HepG2 (cell line): ENCODE measurements around the gene COASY. TPM values are rescaled to one million over a fixed set of nuclear protein-coding genes. Genes with fewer than 3 reads are reported as not detected.

Experiments used
- AGO1 ChIP-seq: fragments of 200-400 bp; formaldehyde crosslinking; IDR thresholded peaks from 2 replicates; pipeline ENCODE4 v1.6.1; 2017; ENCODE audit warnings: mild to moderate bottlenecking, low read depth, low read length, moderate library complexity; ENCODE audit not compliant: poor library complexity, severe bottlenecking
- FOXA1 ChIP-seq, 2 experiments: fragments of 450-650 bp in 1 of 2; sonication (generic) in 1 of 2; formaldehyde crosslinking in 1 of 2; IDR thresholded peaks; 2 replicates each; pipeline versions ENCODE4 v1.4.0 to v1.6.1; 2016 to 2020; ENCODE audit warnings: missing genetic modification reagents in 1 of 2
- HMG20B ChIP-seq: conservative IDR thresholded peaks from 2 replicates; pipeline ENCODE4 v1.6.1; 2016; ENCODE audit warnings: missing genetic modification reagents, missing compliant biosample characterization
- KLF11 ChIP-seq: IDR thresholded peaks from 2 replicates; pipeline ENCODE4 v1.6.1; 2016; ENCODE audit warnings: missing compliant biosample characterization
- POLR2A ChIP-seq, 2 experiments: IDR thresholded peaks; 2 replicates each; pipeline ENCODE4 v1.6.1; 2011; ENCODE audit warnings: low read depth in 2 of 2, low read length in 2 of 2, mild to moderate bottlenecking in 1 of 2, moderate library complexity in 1 of 2; ENCODE audit not compliant: insufficient read depth in 1 of 2
- PTBP1 ChIP-seq: fragments of 200-400 bp; formaldehyde crosslinking; IDR thresholded peaks from 2 replicates; pipeline ENCODE4 v1.6.1; 2018; ENCODE audit warnings: low read length, low read depth; ENCODE audit not compliant: poor library complexity, severe bottlenecking
- SATB2 ChIP-seq: sonication (generic); formaldehyde crosslinking; IDR thresholded peaks from 2 replicates; pipeline ENCODE4 v1.5.0; 2020; ENCODE audit warnings: missing genetic modification reagents
- SIX4 ChIP-seq: sonication (generic); formaldehyde crosslinking; IDR thresholded peaks from 2 replicates; pipeline ENCODE4 v1.4.0; 2020; ENCODE audit warnings: missing genetic modification reagents
- STAT5B ChIP-seq: sonication (generic); formaldehyde crosslinking; IDR thresholded peaks from 2 replicates; pipeline ENCODE4 v1.4.0; 2020; ENCODE audit warnings: missing genetic modification reagents
- TEAD3 ChIP-seq: optimal IDR thresholded peaks from 2 replicates; pipeline ENCODE3; 2016; ENCODE audit warnings: borderline replicate concordance
- ZNF12 ChIP-seq: sonication (generic); formaldehyde crosslinking; IDR thresholded peaks from 2 replicates; pipeline ENCODE4 v1.5.0; 2020; ENCODE audit warnings: missing genetic modification reagents
- ZNF251 ChIP-seq: sonication (generic); formaldehyde crosslinking; IDR thresholded peaks from 2 replicates; pipeline ENCODE4 v1.9.0; 2021; ENCODE audit warnings: mild to moderate bottlenecking, missing genetic modification reagents
- ZNF572 ChIP-seq: sonication (generic); formaldehyde crosslinking; IDR thresholded peaks from 2 replicates; pipeline ENCODE4 v1.5.1; 2020; ENCODE audit warnings: mild to moderate bottlenecking, missing genetic modification reagents
- ZNF746 ChIP-seq: sonication (generic); formaldehyde crosslinking; IDR thresholded peaks from 2 replicates; pipeline ENCODE4 v1.8.0; 2022; ENCODE audit warnings: mild to moderate bottlenecking, missing genetic modification reagents
- polyA plus RNA-seq, 8 experiments: library from polyadenylated mRNA; depleted of rRNA in 3 of 8; stranded (reverse) in 7 of 8; unstranded in 1 of 8; fragments of >200 nt; fragmentation: Illumina TruSeq in 4 of 8; extraction: Trizol in 4 of 8; gene quantifications; 2 replicates each; pipeline versions ENCODE4 v1.2.1 to v1.2.3, GENCODE V29; 2011 to 2016; ENCODE audit warnings: low read depth in 4 of 8, missing spikeins in 1 of 8, mixed read lengths in 1 of 8; ENCODE audit not compliant: insufficient read depth in 1 of 8
- total RNA-seq, 5 experiments: library from RNA; depleted of rRNA; stranded (reverse); fragments of >200 nt; fragmentation: Illumina TruSeq; extraction: Trizol; gene quantifications; 2 replicates each; pipeline ENCODE4 v1.2.3, GENCODE V29; 2016; ENCODE audit warnings: low read depth in 1 of 5
- TF ChIP-seq, protein P1 (sequence below): sonication (generic); formaldehyde crosslinking; IDR thresholded peaks from 2 replicates; pipeline ENCODE4 v1.4.0; 2020; ENCODE audit warnings: missing genetic modification reagents, mild to moderate bottlenecking, borderline replicate concordance
- TF ChIP-seq, protein P2 (sequence below), 2 experiments: IDR thresholded peaks; 2 replicates each; pipeline ENCODE4 v1.6.1; 2011 to 2012; ENCODE audit warnings: low read length in 2 of 2, borderline replicate concordance in 1 of 2, low read depth in 1 of 2, mild to moderate bottlenecking in 1 of 2, moderate library complexity in 1 of 2
- TF ChIP-seq, protein P3 (sequence below): sonication (generic); formaldehyde crosslinking; IDR thresholded peaks from 2 replicates; pipeline ENCODE4 v1.5.1; 2020; ENCODE audit warnings: mild to moderate bottlenecking, missing genetic modification reagents, moderate library complexity

The COASY gene
- total and polyA plus RNA-seq, 2 of the 13 experiments (the other 11 are each of a cell fraction or from before 2014, with no cell fraction given), result 90.7 to 125 TPM

- TF ChIP-seq PTBP1, result no peak
- TF ChIP-seq, protein P1, sequence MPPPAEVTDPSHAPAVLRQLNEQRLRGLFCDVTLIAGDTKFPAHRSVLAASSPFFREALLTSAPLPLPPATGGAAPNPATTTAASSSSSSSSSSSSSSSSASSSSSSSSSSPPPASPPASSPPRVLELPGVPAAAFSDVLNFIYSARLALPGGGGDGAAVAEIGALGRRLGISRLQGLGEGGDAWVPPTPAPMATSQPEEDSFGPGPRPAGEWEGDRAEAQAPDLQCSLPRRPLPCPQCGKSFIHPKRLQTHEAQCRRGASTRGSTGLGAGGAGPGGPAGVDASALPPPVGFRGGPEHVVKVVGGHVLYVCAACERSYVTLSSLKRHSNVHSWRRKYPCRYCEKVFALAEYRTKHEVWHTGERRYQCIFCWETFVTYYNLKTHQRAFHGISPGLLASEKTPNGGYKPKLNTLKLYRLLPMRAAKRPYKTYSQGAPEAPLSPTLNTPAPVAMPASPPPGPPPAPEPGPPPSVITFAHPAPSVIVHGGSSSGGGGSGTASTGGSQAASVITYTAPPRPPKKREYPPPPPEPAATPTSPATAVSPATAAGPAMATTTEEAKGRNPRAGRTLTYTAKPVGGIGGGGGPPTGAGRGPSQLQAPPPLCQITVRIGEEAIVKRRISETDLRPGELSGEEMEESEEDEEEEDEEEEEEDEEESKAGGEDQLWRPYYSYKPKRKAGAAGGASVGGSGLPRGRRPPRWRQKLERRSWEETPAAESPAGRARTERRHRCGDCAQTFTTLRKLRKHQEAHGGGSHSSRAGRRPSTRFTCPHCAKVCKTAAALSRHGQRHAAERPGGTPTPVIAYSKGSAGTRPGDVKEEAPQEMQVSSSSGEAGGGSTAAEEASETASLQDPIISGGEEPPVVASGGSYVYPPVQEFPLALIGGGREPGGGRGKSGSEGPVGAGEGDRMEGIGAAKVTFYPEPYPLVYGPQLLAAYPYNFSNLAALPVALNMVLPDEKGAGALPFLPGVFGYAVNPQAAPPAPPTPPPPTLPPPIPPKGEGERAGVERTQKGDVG (CRISPR knock-in tag), result no peak
- TF ChIP-seq FOXA1 (IDR thresholded peaks at IDR 0.05), result no peak
- TF ChIP-seq FOXA1 (CRISPR knock-in tag; IDR thresholded peaks at IDR 0.05), result no peak
- no peak for TF ChIP-seq ZNF12 (CRISPR knock-in tag)
- TF ChIP-seq, protein P2, sequence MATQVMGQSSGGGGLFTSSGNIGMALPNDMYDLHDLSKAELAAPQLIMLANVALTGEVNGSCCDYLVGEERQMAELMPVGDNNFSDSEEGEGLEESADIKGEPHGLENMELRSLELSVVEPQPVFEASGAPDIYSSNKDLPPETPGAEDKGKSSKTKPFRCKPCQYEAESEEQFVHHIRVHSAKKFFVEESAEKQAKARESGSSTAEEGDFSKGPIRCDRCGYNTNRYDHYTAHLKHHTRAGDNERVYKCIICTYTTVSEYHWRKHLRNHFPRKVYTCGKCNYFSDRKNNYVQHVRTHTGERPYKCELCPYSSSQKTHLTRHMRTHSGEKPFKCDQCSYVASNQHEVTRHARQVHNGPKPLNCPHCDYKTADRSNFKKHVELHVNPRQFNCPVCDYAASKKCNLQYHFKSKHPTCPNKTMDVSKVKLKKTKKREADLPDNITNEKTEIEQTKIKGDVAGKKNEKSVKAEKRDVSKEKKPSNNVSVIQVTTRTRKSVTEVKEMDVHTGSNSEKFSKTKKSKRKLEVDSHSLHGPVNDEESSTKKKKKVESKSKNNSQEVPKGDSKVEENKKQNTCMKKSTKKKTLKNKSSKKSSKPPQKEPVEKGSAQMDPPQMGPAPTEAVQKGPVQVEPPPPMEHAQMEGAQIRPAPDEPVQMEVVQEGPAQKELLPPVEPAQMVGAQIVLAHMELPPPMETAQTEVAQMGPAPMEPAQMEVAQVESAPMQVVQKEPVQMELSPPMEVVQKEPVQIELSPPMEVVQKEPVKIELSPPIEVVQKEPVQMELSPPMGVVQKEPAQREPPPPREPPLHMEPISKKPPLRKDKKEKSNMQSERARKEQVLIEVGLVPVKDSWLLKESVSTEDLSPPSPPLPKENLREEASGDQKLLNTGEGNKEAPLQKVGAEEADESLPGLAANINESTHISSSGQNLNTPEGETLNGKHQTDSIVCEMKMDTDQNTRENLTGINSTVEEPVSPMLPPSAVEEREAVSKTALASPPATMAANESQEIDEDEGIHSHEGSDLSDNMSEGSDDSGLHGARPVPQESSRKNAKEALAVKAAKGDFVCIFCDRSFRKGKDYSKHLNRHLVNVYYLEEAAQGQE (IDR thresholded peaks at IDR 0.05; ENCODE audit: borderline replicate concordance in 1 of 2, low read depth in 1 of 2, low read length in 2 of 2), result no peak
- TF ChIP-seq STAT5B (CRISPR knock-in tag), result no peak
- TF ChIP-seq SIX4, result no peak
- TF ChIP-seq, protein P3, sequence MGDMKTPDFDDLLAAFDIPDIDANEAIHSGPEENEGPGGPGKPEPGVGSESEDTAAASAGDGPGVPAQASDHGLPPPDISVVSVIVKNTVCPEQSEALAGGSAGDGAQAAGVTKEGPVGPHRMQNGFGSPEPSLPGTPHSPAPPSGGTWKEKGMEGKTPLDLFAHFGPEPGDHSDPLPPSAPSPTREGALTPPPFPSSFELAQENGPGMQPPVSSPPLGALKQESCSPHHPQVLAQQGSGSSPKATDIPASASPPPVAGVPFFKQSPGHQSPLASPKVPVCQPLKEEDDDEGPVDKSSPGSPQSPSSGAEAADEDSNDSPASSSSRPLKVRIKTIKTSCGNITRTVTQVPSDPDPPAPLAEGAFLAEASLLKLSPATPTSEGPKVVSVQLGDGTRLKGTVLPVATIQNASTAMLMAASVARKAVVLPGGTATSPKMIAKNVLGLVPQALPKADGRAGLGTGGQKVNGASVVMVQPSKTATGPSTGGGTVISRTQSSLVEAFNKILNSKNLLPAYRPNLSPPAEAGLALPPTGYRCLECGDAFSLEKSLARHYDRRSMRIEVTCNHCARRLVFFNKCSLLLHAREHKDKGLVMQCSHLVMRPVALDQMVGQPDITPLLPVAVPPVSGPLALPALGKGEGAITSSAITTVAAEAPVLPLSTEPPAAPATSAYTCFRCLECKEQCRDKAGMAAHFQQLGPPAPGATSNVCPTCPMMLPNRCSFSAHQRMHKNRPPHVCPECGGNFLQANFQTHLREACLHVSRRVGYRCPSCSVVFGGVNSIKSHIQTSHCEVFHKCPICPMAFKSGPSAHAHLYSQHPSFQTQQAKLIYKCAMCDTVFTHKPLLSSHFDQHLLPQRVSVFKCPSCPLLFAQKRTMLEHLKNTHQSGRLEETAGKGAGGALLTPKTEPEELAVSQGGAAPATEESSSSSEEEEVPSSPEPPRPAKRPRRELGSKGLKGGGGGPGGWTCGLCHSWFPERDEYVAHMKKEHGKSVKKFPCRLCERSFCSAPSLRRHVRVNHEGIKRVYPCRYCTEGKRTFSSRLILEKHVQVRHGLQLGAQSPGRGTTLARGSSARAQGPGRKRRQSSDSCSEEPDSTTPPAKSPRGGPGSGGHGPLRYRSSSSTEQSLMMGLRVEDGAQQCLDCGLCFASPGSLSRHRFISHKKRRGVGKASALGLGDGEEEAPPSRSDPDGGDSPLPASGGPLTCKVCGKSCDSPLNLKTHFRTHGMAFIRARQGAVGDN, result no peak
- TF ChIP-seq POLR2A (IDR thresholded peaks at IDR 0.05; ENCODE audit: insufficient read depth in 1 of 2, low read depth in 2 of 2, low read length in 2 of 2), result peak in 1 of 2 experiments; percentile 58; a peak in 2 of 4 replicates
- no peak for TF ChIP-seq AGO1
- TF ChIP-seq HMG20B (CRISPR knock-in tag), result no peak
- TF ChIP-seq ZNF746, result no peak
- no peak for TF ChIP-seq ZNF572
- no peak for TF ChIP-seq ZNF251
- no peak for TF ChIP-seq KLF11 (CRISPR knock-in tag)
- peak; percentile 69 for TF ChIP-seq TEAD3 (CRISPR knock-in tag)
- TF ChIP-seq SATB2 (CRISPR knock-in tag), result no peak
These were observed 17.1 kb upstream of the COASY start (continued) for GRCh38 chr17:42544874-42545283.
